ENCODE results near the gene PLXNA1.

PLXNA1 gene

GRCh38 chr3:127013758-127014535, 31.0 kb downstream of the PLXNA1 start:
- no peaks in the 10 kb centered on the region for H4K20me1 ChIP-seq (ENCODE audit: low read depth, low read length)
- H2AFZ ChIP-seq (ENCODE audit: low read depth, low read length, severe bottlenecking) = no peak overlapping the region
- H3K4me3 ChIP-seq (ENCODE audit: insufficient read depth, low read length, poor library complexity, severe bottlenecking) = no peak overlapping the region
- no peaks in the 10 kb centered on the region for H3K9me2 ChIP-seq (replicated peaks; ENCODE audit: insufficient read depth, low read length)
- TF ChIP-seq EZH2phosphoT487 (conservative IDR thresholded peaks at IDR 0.05; ENCODE audit: low read length) (no peak), CTCF (IDR thresholded peaks at IDR 0.05; ENCODE audit: insufficient read depth, low read length, poor library complexity, severe bottlenecking) (no peak)
- H3K27ac ChIP-seq (ENCODE audit: low read depth, low read length) = no peak overlapping the region
- no peaks in the 10 kb centered on the region for H3K36me3 ChIP-seq (ENCODE audit: low read length)
- no peaks in the 10 kb centered on the region for H3K27me3 ChIP-seq (ENCODE audit: low read length)
- no peaks in the 10 kb centered on the region for H3K79me2 ChIP-seq (ENCODE audit: insufficient read depth, low read length)
- H3K4me2 ChIP-seq (ENCODE audit: low read depth, low read length, poor library complexity, severe bottlenecking) = no peak overlapping the region
- no peaks in the 10 kb centered on the region for H3F3A ChIP-seq (ENCODE audit: insufficient read depth)
- H3K9me3 ChIP-seq (ENCODE audit: insufficient read depth, low read length) = no peaks in the 10 kb centered on the region
- no peak overlapping the region for H3K9ac ChIP-seq (ENCODE audit: low read length)

DNA sequence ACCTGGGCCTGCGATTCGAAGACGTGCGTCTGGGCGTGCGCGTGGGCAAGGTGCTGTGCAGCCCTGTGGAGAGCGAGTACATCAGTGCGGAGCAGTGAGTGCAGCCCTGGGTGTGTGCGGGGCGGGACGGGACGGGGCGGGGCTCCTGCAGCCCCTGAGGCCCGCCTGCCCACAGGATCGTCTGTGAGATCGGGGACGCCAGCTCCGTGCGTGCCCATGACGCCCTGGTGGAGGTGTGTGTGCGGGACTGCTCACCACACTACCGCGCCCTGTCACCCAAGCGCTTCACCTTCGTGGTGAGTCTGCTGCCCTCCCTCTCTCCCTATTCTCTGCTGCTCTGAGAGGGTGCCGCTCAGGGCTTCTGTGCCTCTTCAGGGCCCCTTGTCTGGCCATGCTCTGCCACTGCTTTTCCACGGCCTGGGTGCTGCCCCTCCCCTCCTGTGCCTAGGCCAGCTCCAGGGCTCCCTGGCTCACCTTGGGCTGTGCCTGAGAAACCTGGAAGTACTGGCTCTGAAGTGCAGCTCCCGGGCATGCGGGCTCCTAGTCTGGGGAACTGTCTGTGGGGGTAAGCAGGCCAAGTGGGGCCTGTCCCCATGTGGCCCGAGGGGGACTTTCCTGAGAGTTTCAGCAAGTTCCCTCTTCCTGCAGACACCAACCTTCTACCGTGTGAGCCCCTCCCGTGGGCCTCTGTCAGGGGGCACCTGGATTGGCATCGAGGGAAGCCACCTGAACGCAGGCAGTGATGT, 31.8 kb downstream of the PLXNA1 start:
- H3F3A ChIP-seq (ENCODE audit: insufficient read depth) = no peaks in the 10 kb centered on the region
- H3K9me3 ChIP-seq (ENCODE audit: insufficient read depth, low read length) = no peaks in the 10 kb centered on the region
- TF ChIP-seq EZH2phosphoT487 (conservative IDR thresholded peaks at IDR 0.05; ENCODE audit: low read length) = no peak
- no peak for TF ChIP-seq CTCF (IDR thresholded peaks at IDR 0.05; ENCODE audit: insufficient read depth, low read length, poor library complexity, severe bottlenecking)
- no peak overlapping the region for H3K4me2 ChIP-seq (ENCODE audit: low read depth, low read length, poor library complexity, severe bottlenecking)
- no peak overlapping the region for H3K27ac ChIP-seq (ENCODE audit: low read depth, low read length)
- H4K20me1 ChIP-seq (ENCODE audit: low read depth, low read length) = no peaks in the 10 kb centered on the region
- no peak overlapping the region for H2AFZ ChIP-seq (ENCODE audit: low read depth, low read length, severe bottlenecking)
- H3K9ac ChIP-seq (ENCODE audit: low read length) = no peak overlapping the region
- no peaks in the 10 kb centered on the region for H3K27me3 ChIP-seq (ENCODE audit: low read length)
- H3K4me3 ChIP-seq (ENCODE audit: insufficient read depth, low read length, poor library complexity, severe bottlenecking) = no peak overlapping the region
- no peaks in the 10 kb centered on the region for H3K79me2 ChIP-seq (ENCODE audit: insufficient read depth, low read length)
- no peaks in the 10 kb centered on the region for H3K36me3 ChIP-seq (ENCODE audit: low read length)
- no peaks in the 10 kb centered on the region for H3K9me2 ChIP-seq (replicated peaks; ENCODE audit: insufficient read depth, low read length)

DNA sequence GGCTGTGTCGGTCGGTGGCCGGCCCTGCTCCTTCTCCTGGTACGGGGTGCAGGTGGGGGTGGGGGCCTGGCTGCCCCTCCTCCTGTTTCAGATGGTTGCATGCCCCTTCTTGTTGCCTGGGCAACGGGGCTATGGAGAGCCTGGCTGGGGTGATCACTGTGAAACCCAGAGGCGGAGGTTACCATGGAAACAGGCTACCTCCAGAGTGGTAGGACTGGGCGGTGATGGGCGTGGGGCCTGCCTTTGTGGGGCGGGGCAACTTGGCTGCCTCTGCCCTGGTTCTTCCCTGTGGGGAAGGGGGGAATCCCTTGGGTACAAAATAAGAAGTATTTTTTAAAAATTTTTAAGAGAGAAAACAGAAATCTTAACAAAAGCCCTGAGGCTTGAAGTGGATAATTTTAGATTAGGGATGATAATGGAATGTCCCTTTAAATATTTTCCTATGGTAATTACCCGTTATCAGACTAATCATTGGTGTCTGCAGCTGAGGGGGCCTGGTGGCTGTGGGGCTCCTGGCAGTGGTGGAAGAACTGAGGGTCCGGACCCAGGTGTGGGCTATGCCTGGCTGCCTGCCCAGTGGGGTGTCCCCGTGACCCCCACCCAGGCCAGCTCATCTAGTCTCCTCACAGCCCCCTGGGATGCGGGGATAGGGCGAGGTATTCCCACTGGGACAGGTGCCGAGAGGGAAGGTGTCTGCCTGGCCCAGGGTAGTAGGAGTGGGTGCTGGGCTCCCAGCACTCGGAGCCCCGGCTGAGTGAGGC, 32.5 kb downstream of the PLXNA1 start:
- no peak overlapping the region for H3K9ac ChIP-seq (ENCODE audit: low read length)
- H3K9me2 ChIP-seq (replicated peaks; ENCODE audit: insufficient read depth, low read length) = no peaks in the 10 kb centered on the region
- TF ChIP-seq CTCF (IDR thresholded peaks at IDR 0.05; ENCODE audit: insufficient read depth, low read length, poor library complexity, severe bottlenecking) = no peak
- no peak for TF ChIP-seq EZH2phosphoT487 (conservative IDR thresholded peaks at IDR 0.05; ENCODE audit: low read length)
- H3K27ac ChIP-seq (ENCODE audit: low read depth, low read length) = no peak overlapping the region
- H3K79me2 ChIP-seq (ENCODE audit: insufficient read depth, low read length) = no peaks in the 10 kb centered on the region
- no peak overlapping the region for H2AFZ ChIP-seq (ENCODE audit: low read depth, low read length, severe bottlenecking)
- no peak overlapping the region for H3K4me3 ChIP-seq (ENCODE audit: insufficient read depth, low read length, poor library complexity, severe bottlenecking)
- H3K36me3 ChIP-seq (ENCODE audit: low read length) = no peaks in the 10 kb centered on the region
- H3F3A ChIP-seq (ENCODE audit: insufficient read depth) = no peaks in the 10 kb centered on the region
- H3K9me3 ChIP-seq (ENCODE audit: insufficient read depth, low read length) = no peaks in the 10 kb centered on the region
- no peak overlapping the region for H3K4me2 ChIP-seq (ENCODE audit: low read depth, low read length, poor library complexity, severe bottlenecking)
- H3K27me3 ChIP-seq (ENCODE audit: low read length) = no peaks in the 10 kb centered on the region
- H4K20me1 ChIP-seq (ENCODE audit: low read depth, low read length) = no peaks in the 10 kb centered on the region

All from SU-DHL-6 (cell line).